NCI-H2196 (cell line): ENCODE measurements around the gene SLC25A40.
A peak's percentile ranks its signal among the peaks of the same experiment; 100 is the strongest.
"Not testable (repeated sequence)": the region's sequence is repeated elsewhere in the genome, so short reads cannot be mapped to it uniquely, and the experiment has no call there.

Experiments
- DNase-seq: peaks from one replicate; lab custom pipeline; 2025; ENCODE audit not compliant: unreplicated experiment; lab: John Stamatoyannopoulos, UW

SLC25A40 gene

GRCh38 chr7:87876040-87876868 lies at the start of gene SLC25A40, which contains the start of gene DBF4:
Gene SLC25A40, minus strand, starts transcription at chr7:87876360. Its CDS starts 17,633 bp downstream, at chr7:87858727.
Gene DBF4, plus strand, starts transcription at chr7:87876493. Its CDS starts 240 bp downstream, at chr7:87876733.
- DNase-seq = peak; percentile 96

- not testable (repeated sequence) for DNase-seq
These were observed 46.7 kb upstream of the SLC25A40 start for GRCh38 chr7:87922759-87923395.

- no peak for DNase-seq
These were observed 44.4 kb upstream of the SLC25A40 start for GRCh38 chr7:87920578-87920977.

- DNase-seq = no peak
These were observed 43.7 kb upstream of the SLC25A40 start for GRCh38 chr7:87919875-87920274.

GRCh38 chr7:87918740-87919139 lies 42.6 kb upstream of the SLC25A40 start:
- DNase-seq = no peak

- no peak for DNase-seq
These were observed 36.0 kb upstream of the SLC25A40 start for GRCh38 chr7:87912121-87912520.

GRCh38 chr7:87908814-87909213 lies 32.7 kb upstream of the SLC25A40 start:
- not testable (repeated sequence) for DNase-seq

- not testable (repeated sequence) for DNase-seq
These were observed 31.2 kb upstream of the SLC25A40 start for GRCh38 chr7:87907136-87907906.

GRCh38 chr7:87899255-87899654 lies 23.1 kb upstream of the SLC25A40 start:
- no peak for DNase-seq

GRCh38 chr7:87895363-87895762 lies 19.2 kb upstream of the SLC25A40 start:
- DNase-seq = no peak

GRCh38 chr7:87886875-87887274 lies 10.7 kb upstream of the SLC25A40 start:
- peak; percentile 34 for DNase-seq

GRCh38 chr7:87885018-87885417 lies 8.9 kb upstream of the SLC25A40 start:
- no peak for DNase-seq

- no peak for DNase-seq
These were observed 6.2 kb upstream of the SLC25A40 start for GRCh38 chr7:87882151-87882937.

- DNase-seq = no peak
These were observed 2.1 kb upstream of the SLC25A40 start for GRCh38 chr7:87878208-87878735.

GRCh38 chr7:87877366-87878040 lies 1.3 kb upstream of the SLC25A40 start:
- DNase-seq = no peak

GRCh38 chr7:87876869-87877234 lies 692 bp upstream of the SLC25A40 start:
- peak; percentile 26 for DNase-seq

- no peak for DNase-seq
These were observed 765 bp downstream of the SLC25A40 start for GRCh38 chr7:87875151-87876039.

GRCh38 chr7:87874066-87874465 lies 2.1 kb downstream of the SLC25A40 start:
- no peak for DNase-seq

- not testable (repeated sequence) for DNase-seq
These were observed 2.8 kb downstream of the SLC25A40 start for GRCh38 chr7:87873328-87873727.
